Natural killer cell (primary cell): ENCODE measurements around the gene PLXNA4. TPM values are rescaled to one million over a fixed set of nuclear protein-coding genes. Genes with fewer than 3 reads are reported as not detected.

Source experiments
- ATAC-seq, 3 donors: fragments of 150-1000 bp in 2 of 3; fragments of 200-7000 bp in 1 of 3; cut with Tn5 transposase; 1 replicate in 1 of 3; 2 replicates in 2 of 3; pipeline ENCODE4 v1.10.0; 2021; ENCODE audit warnings: mild to moderate bottlenecking in 2 of 3, moderate library complexity in 2 of 3
- DNase-seq, 2 donors: peaks; one replicate each; pipeline versions ENCODE4 v3.0.0 to v3.0.0-alpha.2; 2013 to 2021; ENCODE audit warnings: mixed read lengths in 1 of 2
- H3K27ac ChIP-seq: one replicate; pipeline ENCODE4 v1.5.1; 2013; ENCODE audit warnings: mild to moderate bottlenecking, low read length
- H3K27me3 ChIP-seq: one replicate; pipeline ENCODE4 v1.6.1; 2013; ENCODE audit warnings: low read length; ENCODE audit not compliant: control insufficient read depth, insufficient read depth
- H3K36me3 ChIP-seq: one replicate; pipeline ENCODE4 v1.6.1; 2013; ENCODE audit warnings: low read length; ENCODE audit not compliant: control insufficient read depth, insufficient read depth
- H3K4me1 ChIP-seq: one replicate; pipeline ENCODE4 v1.6.1; 2013; ENCODE audit warnings: low read length; ENCODE audit not compliant: control insufficient read depth, insufficient read depth
- H3K4me3 ChIP-seq: one replicate; pipeline ENCODE4 v1.5.1; 2013; ENCODE audit warnings: low read length
- H3K9me3 ChIP-seq: one replicate; pipeline ENCODE4 v1.6.1; 2013; ENCODE audit warnings: low read length; ENCODE audit not compliant: control insufficient read depth, insufficient read depth
- H3K27ac Mint-ChIP-seq, 2 donors: one replicate each; pipeline ENCODE4 v1.8.0; 2022; ENCODE audit warnings: mild to moderate bottlenecking in 2 of 2, mixed read lengths in 2 of 2, moderate library complexity in 1 of 2
- H3K27me3 Mint-ChIP-seq, 2 donors: one replicate each; pipeline ENCODE4 v1.8.0; 2022; ENCODE audit warnings: low read depth in 2 of 2, mixed read lengths in 2 of 2
- H3K36me3 Mint-ChIP-seq: one replicate; pipeline ENCODE4 v1.8.0; 2022; ENCODE audit warnings: mixed read lengths
- H3K4me1 Mint-ChIP-seq, 2 donors: one replicate each; pipeline ENCODE4 v1.8.0; 2022; ENCODE audit warnings: mixed read lengths in 2 of 2
- H3K4me3 Mint-ChIP-seq: one replicate; pipeline ENCODE4 v1.8.0; 2022; ENCODE audit warnings: mild to moderate bottlenecking, moderate library complexity, mixed read lengths
- H3K9me3 Mint-ChIP-seq, 2 donors: one replicate each; pipeline ENCODE4 v1.8.0; 2022; ENCODE audit warnings: mixed read lengths in 2 of 2
- CTCF ChIP-seq: fragments of 200-600 bp; IDR thresholded peaks from one replicate; pipeline ENCODE4 v1.8.0; 2022; ENCODE audit warnings: antibody characterized with exemption
- WGBS: methylation state at CpG from one replicate; pipeline ENCODE4 v1.1.7; 2013; ENCODE audit warnings: missing lambda C conversion rate; ENCODE audit not compliant: insufficient coverage; 5-methylcytosine and 5-hydroxymethylcytosine counted together
- intact Hi-C: fragments of 100-400 bp; cut with micrococcal nuclease; formaldehyde crosslinking; loops from one replicate; pipeline ENCODE4 v1.14.2; 2022
- total RNA-seq, 4 donors: library from RNA; stranded (reverse); fragments of 120-200 nt in 1 of 4; gene quantifications; one replicate each; pipeline versions ENCODE4 v1.2.3 to v1.2.4, GENCODE V29; 2013 to 2022

PLXNA4 gene
- total RNA-seq, 3 donors from 2014 or later (not counting 1 experiment from before 2014, with no cell fraction given): 5.1 to 15.3 (median 10.9) TPM

GRCh38 chr7:132100483-132100882, 475.8 kb downstream of the PLXNA4 start:
- no peak for DNase-seq
- H3K36me3 ChIP-seq: no peaks in the 10 kb centered on the region
- H3K4me1 ChIP-seq: no peaks in the 10 kb centered on the region
- no peaks in the 10 kb centered on the region for H3K27me3 ChIP-seq
- H3K4me3 Mint-ChIP-seq: no peak overlapping the region
- H3K4me1 Mint-ChIP-seq: no peaks in the 10 kb centered on the region
- no peaks in the 10 kb centered on the region for H3K9me3 Mint-ChIP-seq
- no peak overlapping the region for H3K4me3 ChIP-seq
- WGBS: no CpG with 5 or more reads among the region's 3 CpGs
- peaks cover 8 to 12% of the 10 kb centered on the region in 2 donors for H3K27me3 Mint-ChIP-seq
- no peak for ATAC-seq
- no peak overlapping the region for H3K27ac Mint-ChIP-seq
- no peaks in the 10 kb centered on the region for H3K9me3 ChIP-seq
- intact Hi-C loops: no loop called here
- TF ChIP-seq CTCF: no peak
- no peak overlapping the region for H3K27ac ChIP-seq
- H3K36me3 Mint-ChIP-seq: no peaks in the 10 kb centered on the region

- no peak overlapping the region for H3K27ac ChIP-seq
- no peak for ATAC-seq
- no peaks in the 10 kb centered on the region for H3K4me1 ChIP-seq
- Mint-ChIP-seq H3K27ac (no peak overlapping the region), H3K27me3 (peaks cover 11 to 12% of the 10 kb centered on the region in 2 donors), H3K4me3 (no peak overlapping the region), H3K36me3 (no peaks in the 10 kb centered on the region), H3K4me1 (no peaks in the 10 kb centered on the region), H3K9me3 (no peaks in the 10 kb centered on the region)
- no peak for DNase-seq
- H3K27me3 ChIP-seq: no peaks in the 10 kb centered on the region
- H3K9me3 ChIP-seq: no peaks in the 10 kb centered on the region
- H3K36me3 ChIP-seq: no peaks in the 10 kb centered on the region
- WGBS: 70% methylated on average over 2 of the region's 2 CpGs
- intact Hi-C loops: no loop called here
- H3K4me3 ChIP-seq: no peak overlapping the region
- TF ChIP-seq CTCF: no peak
Measured at GRCh38 chr7:132099163-132099562, 477.1 kb downstream of the PLXNA4 start.

GRCh38 chr7:132098327-132098726, 477.9 kb downstream of the PLXNA4 start:
- Mint-ChIP-seq H3K4me1 (no peaks in the 10 kb centered on the region), H3K9me3 (no peaks in the 10 kb centered on the region), H3K27me3 (peaks cover 11 to 12% of the 10 kb centered on the region in 2 donors), H3K36me3 (no peaks in the 10 kb centered on the region), H3K4me3 (no peak overlapping the region), H3K27ac (no peak overlapping the region)
- ATAC-seq (no peak), DNase-seq (no peak)
- H3K4me1 ChIP-seq: no peaks in the 10 kb centered on the region
- no peaks in the 10 kb centered on the region for H3K9me3 ChIP-seq
- no peaks in the 10 kb centered on the region for H3K36me3 ChIP-seq
- H3K27me3 ChIP-seq: no peaks in the 10 kb centered on the region
- no peak overlapping the region for H3K27ac ChIP-seq
- WGBS: 91% methylated on average over 1 of the region's 1 CpG
- intact Hi-C loops: no loop called here
- no peak for TF ChIP-seq CTCF
- no peak overlapping the region for H3K4me3 ChIP-seq

- Mint-ChIP-seq H3K27ac (no peak overlapping the region), H3K4me1 (no peaks in the 10 kb centered on the region), H3K9me3 (no peaks in the 10 kb centered on the region), H3K4me3 (no peak overlapping the region), H3K36me3 (no peaks in the 10 kb centered on the region), H3K27me3 (peaks cover 12 to 14% of the 10 kb centered on the region in 2 donors)
- H3K4me1 ChIP-seq: no peaks in the 10 kb centered on the region
- no peak for DNase-seq
- no peak for TF ChIP-seq CTCF
- no peak overlapping the region for H3K27ac ChIP-seq
- no peaks in the 10 kb centered on the region for H3K27me3 ChIP-seq
- 75% methylated on average over 9 of the region's 9 CpGs for WGBS
- no peaks in the 10 kb centered on the region for H3K9me3 ChIP-seq
- intact Hi-C loops: no loop called here
- no peak overlapping the region for H3K4me3 ChIP-seq
- no peak for ATAC-seq
- no peaks in the 10 kb centered on the region for H3K36me3 ChIP-seq
Measured at GRCh38 chr7:132097550-132098134, 478.6 kb downstream of the PLXNA4 start.
